ENCODE results near the gene CORIN.

The CORIN gene

DNA sequence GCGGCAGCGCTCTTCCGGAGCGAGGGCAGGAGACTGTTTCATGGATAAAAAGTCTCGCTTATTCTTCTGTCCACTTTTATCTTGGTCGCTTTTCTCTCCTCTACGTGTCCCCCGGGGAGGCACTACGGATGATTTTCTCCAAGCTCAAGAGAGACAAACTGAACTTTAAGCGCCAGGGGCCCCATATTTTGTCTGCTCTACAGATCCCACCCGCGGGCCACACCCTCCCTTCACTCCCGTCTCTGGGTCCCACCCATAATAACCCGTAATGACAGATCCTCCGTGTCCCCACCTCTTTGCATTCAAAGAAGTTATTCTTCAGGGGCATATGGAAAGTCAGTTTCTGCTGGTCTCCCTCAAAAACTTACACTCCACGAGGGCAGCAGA, at the start of gene CORIN:
Gene CORIN (minus strand): TSS at position 160 of the 387 bp plus-strand sequence. CDS start 118 bp downstream, at position 42.
- DNase-seq: no peak
- ATAC-seq: no peak

DNA sequence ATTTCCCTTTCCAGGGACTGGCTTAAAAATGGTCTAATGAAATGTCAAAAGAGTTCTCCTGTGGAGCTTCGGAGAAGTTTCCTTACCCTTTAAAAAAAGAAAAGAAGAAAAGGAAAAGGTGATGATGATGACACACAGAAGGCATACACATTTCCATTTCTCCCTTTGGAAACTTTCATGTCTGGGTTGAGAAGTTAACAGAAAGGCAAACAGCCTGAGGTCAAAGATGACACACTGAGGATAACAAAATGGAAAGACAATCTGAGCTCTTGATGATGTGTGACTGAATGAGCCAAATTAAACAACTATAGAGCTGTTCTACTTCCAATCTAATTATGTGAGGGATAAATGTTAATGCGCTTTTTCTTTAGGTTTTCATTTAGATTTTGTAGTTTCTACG, 44.4 kb upstream of the CORIN start:
- DNase-seq: no peak
- ATAC-seq: no peak

DNA sequence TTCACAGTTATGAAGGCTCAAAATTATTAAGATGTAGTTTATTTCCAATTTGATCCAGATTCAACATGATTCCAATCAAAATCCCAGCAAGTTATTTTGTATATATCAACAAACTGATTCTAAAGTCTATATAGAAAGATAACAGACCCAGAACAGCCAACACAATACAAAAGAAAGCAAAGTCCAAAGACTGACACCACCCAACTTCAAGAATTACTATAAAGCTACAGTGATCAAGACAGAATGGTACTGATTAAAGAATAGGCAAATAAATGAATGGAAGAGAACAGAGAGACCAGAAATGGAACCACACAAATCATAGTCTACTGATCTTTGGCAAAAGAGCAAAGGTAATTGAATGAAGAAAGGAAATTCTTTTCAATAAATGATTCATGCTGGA, 41.6 kb upstream of the CORIN start:
- ATAC-seq (no peak), DNase-seq (no peak)

GRCh38 chr4:47876784-47877546, 39.1 kb upstream of the CORIN start:
- DNase-seq (no peak), ATAC-seq (no peak)

GRCh38 chr4:47876310-47876709, 38.4 kb upstream of the CORIN start:
- ATAC-seq: no peak
- DNase-seq: no peak

DNA sequence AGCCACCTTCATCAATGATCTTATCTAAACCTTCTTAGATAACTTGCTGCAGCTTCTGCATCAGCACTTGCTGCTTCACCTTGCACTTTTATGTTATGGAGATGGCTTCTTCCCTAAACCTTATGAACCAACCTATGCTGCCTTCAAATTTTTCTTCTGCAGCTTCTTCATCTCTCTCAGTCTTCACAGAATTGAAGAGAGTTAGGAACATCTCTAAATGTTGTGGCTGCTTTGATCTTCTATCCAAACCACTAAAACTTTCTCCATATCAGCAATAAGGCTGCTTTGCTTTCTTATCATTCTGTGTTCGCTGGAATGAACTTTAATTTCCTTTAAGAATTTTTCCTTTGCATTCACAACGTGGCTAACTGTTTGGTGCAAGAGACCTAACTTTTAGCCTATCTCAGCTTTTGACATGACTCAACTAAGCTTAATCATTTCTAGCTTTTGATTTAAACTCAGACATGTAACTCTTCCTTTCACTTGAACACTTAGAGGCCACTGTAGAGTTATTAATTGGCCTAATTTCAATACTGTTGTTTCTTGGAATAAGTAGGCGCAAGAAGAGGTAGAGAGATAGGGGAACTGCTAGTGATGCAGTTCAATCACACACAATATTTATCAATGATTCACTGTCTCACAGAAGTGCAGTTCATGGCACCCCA, 36.1 kb upstream of the CORIN start:
- no peak for DNase-seq
- peak; percentile 80 for ATAC-seq

DNA sequence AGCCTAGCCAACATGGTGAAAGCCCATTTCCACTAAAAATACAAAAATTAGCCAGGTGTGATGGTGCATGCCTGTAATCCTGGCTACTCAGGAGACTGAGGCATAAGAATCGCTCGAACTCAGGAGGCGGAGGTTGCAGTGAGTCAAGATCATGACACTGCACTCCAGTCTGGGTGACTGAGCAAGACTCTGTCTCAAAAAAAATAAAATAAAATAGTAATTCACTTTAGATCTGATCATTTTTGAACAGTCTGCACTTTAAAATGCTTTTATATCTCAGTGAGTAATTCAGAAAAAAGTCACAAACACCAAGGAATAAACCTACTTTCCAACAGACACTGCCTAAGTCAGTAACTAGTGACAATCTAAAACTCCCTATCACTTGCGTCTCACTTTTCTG, 25.6 kb upstream of the CORIN start:
- ATAC-seq (no peak), DNase-seq (no peak)

- ATAC-seq: no peak
- DNase-seq: no peak
Observed at GRCh38 chr4:47862297-47862696, 24.4 kb upstream of the CORIN start.

DNA sequence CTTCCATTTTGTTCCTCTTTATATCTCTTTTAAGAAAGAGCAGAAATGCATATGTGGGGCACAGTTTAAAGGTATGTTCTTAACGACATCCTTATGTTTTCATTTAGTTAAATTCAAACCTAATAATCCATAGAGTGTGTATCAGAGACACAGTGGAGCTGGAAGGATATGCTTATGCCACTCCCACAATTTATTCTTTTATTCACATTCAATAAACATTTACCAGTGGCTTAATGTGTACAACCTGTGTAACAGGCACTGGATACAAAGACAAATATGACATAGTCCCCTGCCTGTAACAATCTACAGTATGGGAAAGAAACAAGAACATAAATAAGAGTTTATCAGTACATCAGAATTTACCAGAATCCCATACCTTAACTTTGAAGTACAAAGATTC, 22.4 kb upstream of the CORIN start:
- DNase-seq: no peak
- no peak for ATAC-seq

DNA sequence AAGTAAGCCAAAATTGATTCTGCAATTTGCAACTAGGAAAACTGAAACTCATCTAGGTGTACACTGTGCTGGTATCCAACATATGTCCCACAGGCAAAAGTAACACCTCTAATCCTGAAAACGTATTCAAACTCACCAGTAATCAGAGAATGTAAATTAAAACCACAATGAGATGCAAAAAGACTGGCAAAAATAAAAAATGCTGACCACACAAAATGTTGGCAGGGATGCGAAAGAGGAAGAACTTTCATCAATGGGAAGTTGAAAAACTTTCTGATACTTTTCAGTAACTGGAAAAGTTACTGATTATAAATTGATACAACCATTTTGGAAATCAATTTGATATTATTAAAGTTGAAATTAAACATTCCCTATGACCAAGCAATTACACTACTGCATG, 20.1 kb upstream of the CORIN start:
- no peak for DNase-seq
- no peak for ATAC-seq

DNA sequence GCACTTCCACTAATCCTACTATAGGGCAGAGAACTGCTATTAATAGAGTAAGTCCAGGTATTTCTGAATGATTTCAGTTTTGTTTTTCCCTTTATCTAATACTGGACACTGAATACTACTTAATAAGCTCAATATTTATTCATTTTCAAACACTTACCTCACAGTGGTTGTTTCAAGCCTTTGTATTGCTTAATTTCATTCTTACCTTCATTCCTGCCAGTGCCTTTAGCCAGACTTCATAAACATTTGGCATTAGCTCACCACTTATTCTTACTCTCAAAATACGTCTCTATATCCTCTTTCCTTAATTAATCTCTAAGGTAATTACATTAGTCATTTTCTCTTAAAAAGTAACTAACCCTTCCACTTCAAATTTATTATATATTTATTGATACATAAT, 18.8 kb upstream of the CORIN start:
- DNase-seq (no peak), ATAC-seq (no peak)

- ATAC-seq (no peak), DNase-seq (no peak)
Observed at GRCh38 chr4:47855350-47855749, 17.5 kb upstream of the CORIN start.

DNA sequence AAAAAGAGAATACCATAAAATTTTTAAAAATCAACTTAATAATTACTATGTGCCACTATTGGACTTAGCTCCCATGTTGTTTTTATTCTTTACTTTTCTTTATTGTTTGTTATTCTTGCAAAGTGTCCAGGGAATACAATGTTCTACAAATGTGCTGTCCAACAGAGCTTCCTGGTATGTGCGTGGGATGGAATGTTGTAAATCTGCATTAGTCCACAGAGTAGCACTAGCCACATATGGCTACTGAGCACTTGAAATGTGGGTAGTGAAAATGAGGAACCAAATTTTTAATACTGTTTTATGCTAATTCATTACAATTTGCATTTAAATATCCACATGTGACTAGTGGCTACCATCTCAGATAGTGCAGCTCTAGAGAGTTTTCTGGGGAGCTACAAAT, 14.3 kb upstream of the CORIN start:
- ATAC-seq: no peak
- no peak for DNase-seq

DNA sequence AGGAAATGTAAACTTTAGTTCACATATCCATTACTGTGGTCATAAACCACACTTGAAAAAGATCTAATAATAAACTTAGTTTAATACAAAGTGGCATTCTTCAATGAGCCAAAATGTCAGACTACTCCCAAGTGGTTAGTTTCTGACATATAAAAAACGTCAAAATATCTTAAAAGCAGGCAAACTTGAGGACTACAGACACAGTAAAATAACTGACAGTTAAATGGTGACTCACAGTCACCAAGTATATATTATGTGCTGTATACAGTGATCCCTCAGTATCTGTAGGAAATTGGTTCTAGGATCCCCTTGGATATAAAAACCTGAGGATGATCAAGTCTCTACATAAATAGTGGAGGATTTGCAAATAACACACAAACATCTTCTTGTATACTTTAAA, 11.6 kb upstream of the CORIN start:
- ATAC-seq (no peak), DNase-seq (no peak)

GRCh38 chr4:47848041-47848440, 10.2 kb upstream of the CORIN start:
- DNase-seq (no peak), ATAC-seq (no peak)

GRCh38 chr4:47842985-47843384, 5.1 kb upstream of the CORIN start:
- ATAC-seq: no peak

GRCh38 chr4:47840291-47840690, 2.4 kb upstream of the CORIN start:
- ATAC-seq (no peak), DNase-seq (no peak)

More at GRCh38 chr4:47842985-47843384, 5.1 kb upstream of the CORIN start:
- no peak for DNase-seq

- peak; percentile 32 for DNase-seq
- peak; percentile 45 for ATAC-seq
Observed at GRCh38 chr4:47839259-47839658, 1.4 kb upstream of the CORIN start.

DNA sequence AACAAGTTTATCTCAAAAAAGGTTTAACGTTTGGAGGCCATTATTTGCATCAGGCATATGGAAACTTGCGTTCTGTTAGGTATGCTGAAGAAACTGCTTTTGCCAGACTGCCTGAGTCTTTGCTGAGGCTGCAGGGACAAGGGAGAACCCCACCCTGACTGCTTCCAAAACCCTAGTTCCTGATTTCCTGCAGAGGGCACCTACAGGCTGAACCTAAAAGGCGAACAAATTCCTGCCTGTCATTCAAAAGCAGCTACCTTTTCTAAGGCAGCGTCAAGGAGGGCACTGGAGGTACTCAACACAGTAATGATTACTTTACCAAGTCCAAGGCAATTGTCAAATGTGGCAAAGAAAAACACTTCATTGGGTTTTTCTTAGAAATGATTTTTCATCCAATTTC, 578 bp upstream of the CORIN start:
- DNase-seq (no peak), ATAC-seq (no peak)

DNA sequence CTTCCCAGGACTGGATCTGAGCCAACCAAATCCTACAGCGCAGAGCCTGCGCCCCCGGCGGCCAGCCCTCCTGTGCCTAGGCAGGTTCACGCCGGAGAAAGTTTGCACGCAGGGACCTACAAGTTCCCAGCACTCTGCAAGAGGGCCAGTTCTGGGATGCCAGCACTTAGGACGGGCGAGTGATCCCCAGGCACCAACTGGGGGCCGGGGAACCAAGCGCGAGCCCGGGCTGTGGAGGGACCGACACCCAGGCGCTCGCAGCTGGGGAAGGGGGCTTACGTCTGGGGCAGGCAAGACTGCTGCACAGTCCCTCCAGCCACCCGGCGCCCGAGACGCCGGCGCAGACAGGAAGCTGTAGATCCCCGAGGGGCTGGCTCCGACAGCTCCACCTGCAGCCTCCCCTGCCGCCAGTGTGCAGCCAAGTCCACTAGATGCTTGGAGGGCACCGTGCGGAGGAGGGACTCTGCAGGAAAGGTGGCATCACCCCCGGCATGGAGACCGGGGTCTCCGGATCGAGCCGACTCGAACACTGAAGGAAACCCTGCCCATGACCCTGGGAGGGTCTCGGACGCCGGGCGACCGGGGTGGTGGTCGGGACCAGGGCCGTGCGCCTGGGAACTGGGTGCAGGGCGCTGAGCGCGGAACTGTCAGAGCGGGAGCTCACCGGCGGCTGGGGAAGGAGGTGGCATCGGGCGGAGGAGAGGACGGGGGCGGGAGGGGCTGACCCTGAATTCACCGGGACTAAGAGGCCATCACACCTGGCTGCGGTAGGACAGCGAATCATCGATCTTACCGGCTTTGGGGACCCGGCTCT, 566 bp downstream of the CORIN start:
- DNase-seq (peak; percentile 55), ATAC-seq (peak; percentile 59)

DNA sequence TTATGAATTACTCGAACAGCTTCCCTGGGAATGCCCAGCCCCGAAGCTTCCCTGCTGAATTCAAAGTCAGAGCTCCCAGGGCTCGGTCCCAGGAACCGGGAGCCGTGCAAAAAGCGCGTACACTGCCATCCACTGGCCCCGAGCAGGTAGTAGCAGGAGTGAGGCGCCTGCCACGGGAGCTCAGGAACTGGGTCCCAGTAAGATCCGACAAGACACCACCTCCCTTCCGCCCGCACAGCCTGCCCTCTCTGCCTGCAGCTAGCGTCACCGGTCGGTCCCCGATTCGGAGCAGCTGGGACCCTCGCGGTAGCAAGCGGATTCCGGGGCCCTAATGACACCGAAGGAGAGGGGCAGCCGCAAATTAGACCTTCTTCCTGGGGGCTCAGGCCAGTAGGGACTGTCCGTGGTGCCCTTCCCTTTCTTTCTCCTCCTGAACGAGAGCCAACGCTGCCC, 1.2 kb downstream of the CORIN start:
- DNase-seq (peak; percentile 66), ATAC-seq (peak; percentile 79)

- ATAC-seq: no peak
- DNase-seq: no peak
Observed at GRCh38 chr4:47835494-47835893, 2.4 kb downstream of the CORIN start.

Measured in stimulated activated naive CD8-positive, alpha-beta T cell treated with anti-CD3 and anti-CD28 coated beads, Interleukin-15, Interleukin-2, amounts not matched to agents 100 U/mL and 50 U/mL, for 24 hours (primary cell).